Osteocyte (in vitro differentiated cells): ENCODE measurements around the gene MATN1. TPM values are rescaled to one million over a fixed set of nuclear protein-coding genes. Genes with fewer than 3 reads are reported as not detected.

Experiments
- DNase-seq: peaks from one replicate; pipeline ENCODE4 v3.0.0; 2021; ENCODE audit warnings: mixed read lengths; ENCODE audit not compliant: unreplicated experiment; ENCODE audit errors: extremely low spot score
- H3K27ac Mint-ChIP-seq: one replicate; pipeline ENCODE4 v1.8.0; 2021; ENCODE audit warnings: mild to moderate bottlenecking, mixed read lengths; ENCODE audit not compliant: unreplicated experiment
- H3K27me3 Mint-ChIP-seq: one replicate; pipeline ENCODE4 v1.8.0; 2021; ENCODE audit warnings: mixed read lengths; ENCODE audit not compliant: unreplicated experiment
- H3K36me3 Mint-ChIP-seq: one replicate; pipeline ENCODE4 v1.8.0; 2021; ENCODE audit warnings: mixed read lengths; ENCODE audit not compliant: unreplicated experiment
- H3K4me1 Mint-ChIP-seq: one replicate; pipeline ENCODE4 v1.8.0; 2021; ENCODE audit warnings: mixed read lengths; ENCODE audit not compliant: unreplicated experiment
- H3K4me3 Mint-ChIP-seq: one replicate; pipeline ENCODE4 v1.8.0; 2021; ENCODE audit warnings: mild to moderate bottlenecking, moderate library complexity, mixed read lengths; ENCODE audit not compliant: unreplicated experiment
- H3K9me3 Mint-ChIP-seq: one replicate; pipeline ENCODE4 v1.8.0; 2021; ENCODE audit warnings: mixed read lengths; ENCODE audit not compliant: unreplicated experiment
- total RNA-seq: library from RNA; stranded (reverse); gene quantifications from 2 replicates; pipeline ENCODE4 v1.2.1, GENCODE V29; 2021
- TF ChIP-seq, protein P1 (sequence below): fragments of 200-600 bp; sonication (generic); IDR thresholded peaks from 2 replicates; pipeline ENCODE4 v1.5.0; 2021; ENCODE audit warnings: antibody characterized with exemption, mild to moderate bottlenecking, moderate library complexity

The MATN1 gene
- total RNA-seq, 1 donor from 2014 or later = 0.99 TPM

DNA sequence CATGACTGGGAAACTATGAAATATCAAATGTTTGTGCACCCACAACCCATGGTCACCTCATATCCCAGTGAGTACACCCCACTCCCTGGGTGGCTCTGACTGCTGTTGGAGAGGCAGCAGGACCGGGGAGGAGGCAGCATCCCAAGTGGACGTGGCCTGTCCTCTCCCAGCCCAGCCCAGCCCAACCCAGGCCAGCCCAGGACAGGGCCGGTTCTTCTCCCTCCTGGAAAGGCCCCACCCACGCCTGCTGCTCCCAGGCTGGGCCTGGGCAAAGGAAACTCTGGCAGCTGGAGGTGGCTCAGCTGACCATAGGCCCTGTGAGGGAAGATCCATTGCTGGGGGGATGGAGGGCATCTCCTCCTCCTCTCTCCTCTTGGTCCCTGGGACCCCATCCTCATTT is 19.1 kb downstream of the MATN1 start:
- no peaks in the 10 kb centered on the region for H3K36me3 Mint-ChIP-seq
- TF ChIP-seq, protein P1, sequence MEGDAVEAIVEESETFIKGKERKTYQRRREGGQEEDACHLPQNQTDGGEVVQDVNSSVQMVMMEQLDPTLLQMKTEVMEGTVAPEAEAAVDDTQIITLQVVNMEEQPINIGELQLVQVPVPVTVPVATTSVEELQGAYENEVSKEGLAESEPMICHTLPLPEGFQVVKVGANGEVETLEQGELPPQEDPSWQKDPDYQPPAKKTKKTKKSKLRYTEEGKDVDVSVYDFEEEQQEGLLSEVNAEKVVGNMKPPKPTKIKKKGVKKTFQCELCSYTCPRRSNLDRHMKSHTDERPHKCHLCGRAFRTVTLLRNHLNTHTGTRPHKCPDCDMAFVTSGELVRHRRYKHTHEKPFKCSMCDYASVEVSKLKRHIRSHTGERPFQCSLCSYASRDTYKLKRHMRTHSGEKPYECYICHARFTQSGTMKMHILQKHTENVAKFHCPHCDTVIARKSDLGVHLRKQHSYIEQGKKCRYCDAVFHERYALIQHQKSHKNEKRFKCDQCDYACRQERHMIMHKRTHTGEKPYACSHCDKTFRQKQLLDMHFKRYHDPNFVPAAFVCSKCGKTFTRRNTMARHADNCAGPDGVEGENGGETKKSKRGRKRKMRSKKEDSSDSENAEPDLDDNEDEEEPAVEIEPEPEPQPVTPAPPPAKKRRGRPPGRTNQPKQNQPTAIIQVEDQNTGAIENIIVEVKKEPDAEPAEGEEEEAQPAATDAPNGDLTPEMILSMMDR = no peak

DNA sequence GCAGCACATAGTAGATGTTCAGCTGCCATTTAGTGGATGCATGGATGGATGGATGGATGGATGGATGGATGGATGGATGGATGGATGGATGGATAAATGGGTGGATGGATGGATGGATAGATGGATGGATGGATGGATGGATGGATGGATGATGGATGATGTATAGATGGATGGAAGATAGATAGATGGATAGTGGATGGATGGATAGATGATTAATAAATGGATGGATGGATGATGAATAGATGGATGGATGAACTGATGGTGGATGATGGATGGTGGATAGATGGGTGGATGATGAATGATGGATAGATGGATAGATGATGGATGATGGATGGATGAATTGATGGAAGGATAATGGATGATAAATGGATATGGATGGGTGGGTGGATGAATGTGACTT is 20.6 kb downstream of the MATN1 start:
- Mint-ChIP-seq H3K4me1 (no peaks in the 10 kb centered on the region), H3K27me3 (peaks cover 11% of the 10 kb centered on the region)

More for the DNA sequence above, 19.1 kb downstream of the MATN1 start:
- H3K4me3 Mint-ChIP-seq = no peak overlapping the region
- no peak overlapping the region for H3K27ac Mint-ChIP-seq
- H3K4me1 Mint-ChIP-seq = no peaks in the 10 kb centered on the region
- no peaks in the 10 kb centered on the region for H3K9me3 Mint-ChIP-seq
- DNase-seq = no peak
- peaks cover 11% of the 10 kb centered on the region for H3K27me3 Mint-ChIP-seq

DNA sequence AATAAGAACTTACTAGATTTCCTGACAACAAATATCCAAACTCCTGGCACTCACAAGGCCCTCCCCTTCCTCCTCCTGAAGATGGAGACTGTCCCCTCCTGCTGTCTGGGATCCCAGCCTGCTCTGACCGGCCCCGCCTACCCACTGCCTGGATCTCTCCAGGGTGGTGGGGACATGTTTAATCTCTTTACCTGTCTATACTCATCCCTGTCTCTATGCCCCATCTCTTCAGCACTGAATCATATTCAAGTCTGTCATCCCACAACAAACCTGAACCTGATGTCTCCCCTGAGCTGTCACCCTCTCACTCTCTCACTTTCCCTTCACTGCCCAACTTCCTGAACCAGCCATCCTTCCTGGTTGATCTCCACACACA is 22.1 kb downstream of the MATN1 start:
- Mint-ChIP-seq H3K27ac (no peak overlapping the region), H3K4me1 (no peaks in the 10 kb centered on the region), H3K9me3 (no peaks in the 10 kb centered on the region), H3K4me3 (no peak overlapping the region), H3K27me3 (peaks cover 16% of the 10 kb centered on the region), H3K36me3 (no peaks in the 10 kb centered on the region)
- DNase-seq = no peak
- TF ChIP-seq, protein P1 = no peak

More for the DNA sequence above, 20.6 kb downstream of the MATN1 start:
- Mint-ChIP-seq H3K36me3 (no peaks in the 10 kb centered on the region), H3K9me3 (no peaks in the 10 kb centered on the region), H3K27ac (no peak overlapping the region), H3K4me3 (no peak overlapping the region)
- no peak for DNase-seq
- TF ChIP-seq, protein P1 = no peak

DNA sequence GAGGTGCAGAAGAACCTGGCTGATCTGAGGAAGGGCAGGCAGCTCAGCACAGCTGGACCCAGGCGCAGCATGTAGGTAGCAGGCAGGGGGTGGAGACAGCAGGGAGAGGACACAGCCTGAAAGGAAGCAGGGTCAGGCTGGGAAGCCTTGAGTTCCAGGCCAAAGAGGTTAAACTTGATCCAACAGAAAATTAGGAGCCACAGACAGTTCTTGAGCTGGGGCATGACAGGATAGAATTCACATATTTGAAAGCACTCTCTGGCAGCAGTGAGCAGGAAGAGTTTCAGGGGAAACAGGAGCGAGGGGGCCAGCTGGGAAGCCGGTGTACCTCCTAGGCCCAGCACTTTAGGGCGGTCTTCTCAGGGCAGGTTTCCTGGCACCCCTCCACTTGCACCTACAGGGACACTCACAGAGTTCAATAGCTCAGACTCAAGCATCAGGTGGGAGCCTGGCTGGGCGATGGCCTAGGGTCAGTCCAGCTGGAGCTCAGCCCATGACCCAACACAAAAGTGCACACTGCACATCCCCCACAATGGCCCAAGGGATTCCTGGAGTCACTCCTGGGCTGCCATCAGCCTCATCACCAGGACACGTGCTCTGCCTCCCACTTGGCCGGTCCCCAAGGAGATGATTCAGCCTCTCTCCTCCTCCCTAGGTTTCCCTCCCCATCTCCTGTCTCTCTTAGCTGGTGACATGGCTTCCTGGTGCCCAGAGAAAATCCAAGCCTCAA is 22.7 kb downstream of the MATN1 start:
- TF ChIP-seq, protein P1 = no peak
- Mint-ChIP-seq H3K4me3 (no peak overlapping the region), H3K27me3 (peaks cover 17% of the 10 kb centered on the region), H3K9me3 (no peaks in the 10 kb centered on the region), H3K4me1 (no peaks in the 10 kb centered on the region), H3K36me3 (no peaks in the 10 kb centered on the region), H3K27ac (no peak overlapping the region)
- no peak for DNase-seq

DNA sequence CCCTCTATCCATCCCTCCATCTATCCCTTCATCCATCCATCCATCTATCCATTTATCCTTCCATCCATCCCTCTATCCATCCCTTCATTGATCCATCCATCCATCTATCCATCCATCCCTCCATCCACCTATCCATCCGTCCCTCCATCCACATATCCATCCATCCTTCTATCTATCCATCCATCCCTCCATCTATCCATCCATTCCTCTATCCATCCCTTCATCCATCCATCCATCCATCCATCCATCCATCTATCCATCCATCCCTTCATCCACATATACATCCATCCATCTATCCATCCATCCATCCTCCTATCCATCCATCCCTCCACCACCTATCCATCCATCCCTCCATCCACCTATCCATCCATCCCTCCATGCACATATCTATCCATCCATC is 23.6 kb downstream of the MATN1 start:
- no peak overlapping the region for H3K27ac Mint-ChIP-seq
- no peak overlapping the region for H3K4me3 Mint-ChIP-seq
- TF ChIP-seq, protein P1 = no peak
- no peaks in the 10 kb centered on the region for H3K9me3 Mint-ChIP-seq
- H3K4me1 Mint-ChIP-seq = no peaks in the 10 kb centered on the region
- H3K27me3 Mint-ChIP-seq = peaks cover 17% of the 10 kb centered on the region
- DNase-seq = no peak
- H3K36me3 Mint-ChIP-seq = no peaks in the 10 kb centered on the region
